SU-DHL-6 (cell line): ENCODE results near the gene L2HGDH.

Source experiments
- H2AFZ ChIP-seq: fragments of 200-600 bp; sonication (generic); 2 replicates; pipeline ENCODE4 v1.6.1; 2014; ENCODE audit warnings: low read depth, mild to moderate bottlenecking, moderate library complexity, mixed read lengths, antibody characterized with exemption, low read length; ENCODE audit not compliant: severe bottlenecking
- H3F3A ChIP-seq: fragments of 200-600 bp; shearing (Covaris generic); 2 replicates; pipeline ENCODE4 v1.6.0; 2016; ENCODE audit warnings: antibody characterized with exemption, mild to moderate bottlenecking; ENCODE audit not compliant: insufficient read depth
- H3K27ac ChIP-seq: fragments of 200-600 bp; sonication (generic); 2 replicates; pipeline ENCODE4 v1.5.1; 2016; ENCODE audit warnings: low read depth, mild to moderate bottlenecking, low read length, moderate library complexity, mixed read lengths
- H3K27me3 ChIP-seq: fragments of 200-600 bp; sonication (generic), shearing (Covaris generic); 2 replicates; pipeline ENCODE4 v1.6.0; 2014; ENCODE audit warnings: mild to moderate bottlenecking, low read length
- H3K36me3 ChIP-seq: fragments of 200-600 bp; sonication (generic); 2 replicates; pipeline ENCODE4 v1.6.1; 2014; ENCODE audit warnings: mild to moderate bottlenecking, low read length, mixed read lengths
- H3K4me2 ChIP-seq: fragments of 300-600, 200-600 bp; shearing (Covaris generic), sonication (generic); 2 replicates; pipeline ENCODE4 v1.6.0; 2014; ENCODE audit warnings: low read length, low read depth, mild to moderate bottlenecking; ENCODE audit not compliant: poor library complexity, severe bottlenecking
- H3K4me3 ChIP-seq: fragments of 200-600 bp; sonication (generic); 2 replicates; pipeline ENCODE4 v1.5.1; 2014; ENCODE audit warnings: antibody characterized with exemption, low read length, mild to moderate bottlenecking, mixed read lengths; ENCODE audit not compliant: insufficient read depth, poor library complexity, severe bottlenecking
- H3K79me2 ChIP-seq: fragments of 200-600 bp; sonication (generic); 2 replicates; pipeline ENCODE4 v1.6.1; 2014; ENCODE audit warnings: mild to moderate bottlenecking, low read length, moderate library complexity; ENCODE audit not compliant: insufficient read depth
- H3K9ac ChIP-seq: fragments of 200-600 bp; sonication (generic); 2 replicates; pipeline ENCODE4 v1.7.0; 2014; ENCODE audit warnings: mild to moderate bottlenecking, low read length
- H3K9me2 ChIP-seq: fragments of 200-600 bp; sonication (generic); replicated peaks from 2 replicates; pipeline ENCODE4 v1.6.1; 2014; ENCODE audit warnings: low read length; ENCODE audit not compliant: insufficient read depth
- H3K9me3 ChIP-seq: fragments of 200-600 bp; sonication (generic); 2 replicates; pipeline ENCODE4 v1.6.1; 2014; ENCODE audit warnings: low read length, mixed read lengths; ENCODE audit not compliant: insufficient read depth
- H4K20me1 ChIP-seq: fragments of 200-600 bp; sonication (generic); 2 replicates; pipeline ENCODE4 v1.6.1; 2014; ENCODE audit warnings: low read depth, mild to moderate bottlenecking, antibody characterized with exemption, low read length, moderate library complexity, mixed read lengths
- CTCF ChIP-seq: fragments of 200-600 bp; sonication (generic); IDR thresholded peaks from one replicate; pipeline ENCODE4 v1.5.1; 2017; ENCODE audit warnings: antibody characterized with exemption, mild to moderate bottlenecking, low read length, moderate library complexity; ENCODE audit not compliant: insufficient read depth, poor library complexity, severe bottlenecking
- EZH2phosphoT487 ChIP-seq: fragments of 200-600 bp; sonication (generic), shearing (Covaris generic); conservative IDR thresholded peaks from 2 replicates; pipeline ENCODE4 v1.6.1; 2018; ENCODE audit warnings: mild to moderate bottlenecking, antibody characterized with exemption, low read length, moderate library complexity, mixed read lengths

L2HGDH gene

DNA sequence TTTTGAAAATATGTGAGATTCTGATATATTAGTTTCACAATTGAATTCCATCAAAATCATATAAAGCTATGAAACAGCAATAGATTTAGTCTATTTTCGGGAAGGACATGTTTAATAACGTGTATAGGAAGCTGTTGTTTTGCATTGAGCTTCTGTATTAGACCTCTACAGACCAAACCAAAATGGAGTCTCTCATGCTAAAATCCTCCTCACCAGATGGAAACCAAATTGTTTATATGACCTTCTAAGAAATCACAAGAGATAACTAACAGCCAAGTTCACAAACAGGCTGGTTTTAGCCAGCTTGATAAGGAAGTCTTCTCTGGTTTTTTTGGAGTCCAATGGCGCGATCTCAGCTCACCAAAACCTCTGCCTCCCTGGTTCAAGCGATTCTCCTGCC lies 23.9 kb downstream of the L2HGDH start:
- peaks cover 18% of the 10 kb centered on the region for H3K36me3 ChIP-seq
- no peaks in the 10 kb centered on the region for H3K79me2 ChIP-seq
- H3F3A ChIP-seq: no peaks in the 10 kb centered on the region
- H4K20me1 ChIP-seq: no peaks in the 10 kb centered on the region
- H3K9me2 ChIP-seq: no peaks in the 10 kb centered on the region
- H2AFZ ChIP-seq: no peak overlapping the region
- no peak overlapping the region for H3K4me2 ChIP-seq
- TF ChIP-seq CTCF (no peak), EZH2phosphoT487 (no peak)
- H3K9ac ChIP-seq: no peak overlapping the region
- no peaks in the 10 kb centered on the region for H3K27me3 ChIP-seq
- H3K9me3 ChIP-seq: no peaks in the 10 kb centered on the region
- H3K27ac ChIP-seq: no peak overlapping the region
- H3K4me3 ChIP-seq: no peak overlapping the region

DNA sequence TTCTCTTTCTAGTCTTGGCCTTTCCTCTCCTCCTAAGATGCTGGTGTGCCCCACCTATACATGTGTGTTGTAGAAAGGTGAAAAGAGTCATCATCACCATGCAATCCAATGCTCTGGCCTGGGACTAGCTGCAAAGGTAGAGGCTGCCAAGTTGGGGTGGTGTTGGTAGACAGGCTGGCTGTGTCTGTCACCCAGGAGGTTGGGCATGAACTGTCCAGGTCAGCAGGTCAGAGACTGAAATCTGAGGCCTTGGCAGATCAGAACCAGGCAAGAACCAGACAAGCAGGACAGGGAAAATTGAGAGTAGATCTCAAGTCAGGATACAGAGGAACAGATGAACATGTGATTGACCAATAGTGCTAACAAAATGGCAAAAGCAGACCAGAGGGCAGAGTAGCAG lies 26.2 kb downstream of the L2HGDH start:
- H4K20me1 ChIP-seq: no peaks in the 10 kb centered on the region
- no peak overlapping the region for H3K9ac ChIP-seq
- no peaks in the 10 kb centered on the region for H3K79me2 ChIP-seq
- H3K4me3 ChIP-seq: no peak overlapping the region
- no peaks in the 10 kb centered on the region for H3K36me3 ChIP-seq
- H3K4me2 ChIP-seq: no peak overlapping the region
- no peaks in the 10 kb centered on the region for H3K9me2 ChIP-seq
- H3K27ac ChIP-seq: no peak overlapping the region
- no peaks in the 10 kb centered on the region for H3K27me3 ChIP-seq
- H2AFZ ChIP-seq: no peak overlapping the region
- TF ChIP-seq EZH2phosphoT487: no peak
- TF ChIP-seq CTCF: no peak
- no peaks in the 10 kb centered on the region for H3F3A ChIP-seq
- H3K9me3 ChIP-seq: no peaks in the 10 kb centered on the region

- no peak overlapping the region for H2AFZ ChIP-seq
- H3K36me3 ChIP-seq: no peaks in the 10 kb centered on the region
- no peak for TF ChIP-seq EZH2phosphoT487
- no peak for TF ChIP-seq CTCF
- no peak overlapping the region for H3K27ac ChIP-seq
- H3K9me2 ChIP-seq: no peaks in the 10 kb centered on the region
- no peaks in the 10 kb centered on the region for H3K27me3 ChIP-seq
- H3K9ac ChIP-seq: no peak overlapping the region
- H3K4me2 ChIP-seq: no peak overlapping the region
- H3K4me3 ChIP-seq: no peak overlapping the region
- no peaks in the 10 kb centered on the region for H3K79me2 ChIP-seq
- no peaks in the 10 kb centered on the region for H4K20me1 ChIP-seq
- H3K9me3 ChIP-seq: no peaks in the 10 kb centered on the region
- H3F3A ChIP-seq: no peaks in the 10 kb centered on the region
These were observed 39.5 kb downstream of the L2HGDH start for GRCh38 chr14:50272498-50272897.

GRCh38 chr14:50270932-50271331 lies 41.1 kb downstream of the L2HGDH start:
- Histone ChIP-seq H4K20me1 (no peaks in the 10 kb centered on the region), H3K4me3 (no peak overlapping the region), H3K36me3 (no peaks in the 10 kb centered on the region), H3K27ac (no peak overlapping the region), H3F3A (no peaks in the 10 kb centered on the region), H3K4me2 (no peak overlapping the region), H3K79me2 (no peaks in the 10 kb centered on the region), H3K27me3 (no peaks in the 10 kb centered on the region), H2AFZ (no peak overlapping the region), H3K9me2 (no peaks in the 10 kb centered on the region), H3K9me3 (no peaks in the 10 kb centered on the region), H3K9ac (no peak overlapping the region)
- no peak for TF ChIP-seq EZH2phosphoT487
- no peak for TF ChIP-seq CTCF
